ENCODE results near the gene ISX.

DNA sequence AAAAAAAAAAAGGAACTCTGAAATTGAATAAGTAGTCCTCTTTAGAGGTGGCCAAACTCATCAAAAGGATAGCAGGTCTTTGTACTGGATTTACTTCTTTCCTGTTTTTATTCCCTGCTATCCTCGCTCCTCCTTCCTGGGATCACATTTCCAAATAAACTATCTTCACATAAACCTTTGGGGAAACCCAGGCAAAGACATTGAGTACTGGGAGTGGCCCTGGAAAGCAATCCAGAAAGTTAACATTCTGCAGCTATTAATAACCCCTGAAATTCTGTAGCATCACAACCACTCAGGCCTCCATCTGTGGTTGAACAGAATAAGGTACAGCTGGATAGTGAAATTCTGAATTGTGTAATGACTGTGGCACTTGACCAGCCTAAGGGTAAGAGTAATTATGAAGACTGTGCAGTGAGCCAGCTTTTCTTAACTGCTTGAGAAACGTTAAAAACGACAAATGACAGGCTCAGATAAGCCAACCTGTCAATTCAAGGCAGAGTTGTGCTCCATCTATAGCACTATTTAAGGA, 58.8 kb downstream of the ISX start:
- TF ChIP-seq, protein P1, sequence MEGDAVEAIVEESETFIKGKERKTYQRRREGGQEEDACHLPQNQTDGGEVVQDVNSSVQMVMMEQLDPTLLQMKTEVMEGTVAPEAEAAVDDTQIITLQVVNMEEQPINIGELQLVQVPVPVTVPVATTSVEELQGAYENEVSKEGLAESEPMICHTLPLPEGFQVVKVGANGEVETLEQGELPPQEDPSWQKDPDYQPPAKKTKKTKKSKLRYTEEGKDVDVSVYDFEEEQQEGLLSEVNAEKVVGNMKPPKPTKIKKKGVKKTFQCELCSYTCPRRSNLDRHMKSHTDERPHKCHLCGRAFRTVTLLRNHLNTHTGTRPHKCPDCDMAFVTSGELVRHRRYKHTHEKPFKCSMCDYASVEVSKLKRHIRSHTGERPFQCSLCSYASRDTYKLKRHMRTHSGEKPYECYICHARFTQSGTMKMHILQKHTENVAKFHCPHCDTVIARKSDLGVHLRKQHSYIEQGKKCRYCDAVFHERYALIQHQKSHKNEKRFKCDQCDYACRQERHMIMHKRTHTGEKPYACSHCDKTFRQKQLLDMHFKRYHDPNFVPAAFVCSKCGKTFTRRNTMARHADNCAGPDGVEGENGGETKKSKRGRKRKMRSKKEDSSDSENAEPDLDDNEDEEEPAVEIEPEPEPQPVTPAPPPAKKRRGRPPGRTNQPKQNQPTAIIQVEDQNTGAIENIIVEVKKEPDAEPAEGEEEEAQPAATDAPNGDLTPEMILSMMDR (IDR thresholded peaks at IDR 0.05): no peak
- TF ChIP-seq BHLHE40 (IDR thresholded peaks at IDR 0.05; ENCODE audit: low read depth, low read length): no peak
